Common myeloid progenitor, CD34-positive (primary cell): ENCODE results near the gene MYO3B.
"Not testable (repeated sequence)": the region's sequence is repeated elsewhere in the genome, so short reads cannot be mapped to it uniquely, and the experiment has no call there.

Source experiments
- CTCF ChIA-PET: fragments of 350-600 bp; sonication (Branson Sonifier 250); formaldehyde crosslinking; loops from one replicate; lab custom pipeline; 2021; ENCODE audit warnings: antibody characterized with exemption; lab: Charles Lee
- POLR2A ChIA-PET: fragments of 350-600 bp; sonication (Branson Sonifier 250); formaldehyde crosslinking; loops from one replicate; lab custom pipeline; 2021; ENCODE audit warnings: antibody characterized with exemption; lab: Charles Lee
- DNase-seq, 3 donors: peaks; one replicate each; pipeline versions ENCODE4 v3.0.0 to v3.0.0-alpha.2; 2013
- H3K27ac ChIP-seq, 2 experiments: 1 replicate in 1 of 2; 2 replicates in 1 of 2; pipeline ENCODE4 v1.7.0; 2013; ENCODE audit warnings: inconsistent platforms in 2 of 2, low read length in 2 of 2, mild to moderate bottlenecking in 2 of 2, low read depth in 1 of 2, moderate library complexity in 1 of 2; ENCODE audit not compliant: severe bottlenecking in 2 of 2, insufficient read depth in 1 of 2, poor library complexity in 1 of 2
- H3K27me3 ChIP-seq, 5 experiments: replicated peaks in 2 of 5; 1 replicate in 3 of 5; 2 replicates in 2 of 5; pipeline versions ENCODE4 v1.6.1 to v1.7.0; 2013; ENCODE audit warnings: low read length in 4 of 5, mild to moderate bottlenecking in 2 of 5, moderate library complexity in 2 of 5, inconsistent platforms in 1 of 5; ENCODE audit not compliant: insufficient read depth in 5 of 5, control insufficient read depth in 4 of 5
- H3K36me3 ChIP-seq, 4 experiments: 1 replicate in 2 of 4; 2 replicates in 2 of 4; pipeline versions ENCODE4 v1.6.1 to v1.7.0; 2013; ENCODE audit warnings: low read length in 3 of 4, control low read depth in 1 of 4, mild to moderate bottlenecking in 1 of 4; ENCODE audit not compliant: control insufficient read depth in 4 of 4, insufficient read depth in 4 of 4
- H3K4me1 ChIP-seq, 4 experiments: 1 replicate in 3 of 4; 2 replicates in 1 of 4; pipeline versions ENCODE4 v1.6.1 to v1.7.1; 2013; ENCODE audit warnings: low read length in 3 of 4, mild to moderate bottlenecking in 3 of 4, control low read depth in 1 of 4, inconsistent platforms in 1 of 4, moderate library complexity in 1 of 4; ENCODE audit not compliant: control insufficient read depth in 4 of 4, insufficient read depth in 4 of 4; ENCODE audit errors: control extremely low read depth in 1 of 4
- H3K4me3 ChIP-seq, 7 experiments: 1 replicate in 4 of 7; 2 replicates in 3 of 7; pipeline versions ENCODE4 v1.5.1 to v1.7.0; 2013; ENCODE audit warnings: mild to moderate bottlenecking in 7 of 7, low read length in 6 of 7, moderate library complexity in 6 of 7, inconsistent platforms in 2 of 7, low read depth in 2 of 7, control low read depth in 1 of 7; ENCODE audit not compliant: insufficient read depth in 4 of 7, control insufficient read depth in 1 of 7; ENCODE audit errors: extremely low read depth in 1 of 7
- H3K9me3 ChIP-seq, 5 experiments: 1 replicate in 4 of 5; 2 replicates in 1 of 5; pipeline versions ENCODE4 v1.6.1 to v1.7.1; 2013; ENCODE audit warnings: low read length in 4 of 5, mild to moderate bottlenecking in 2 of 5, inconsistent platforms in 1 of 5, low read depth in 1 of 5, moderate library complexity in 1 of 5; ENCODE audit not compliant: control insufficient read depth in 4 of 5, insufficient read depth in 2 of 5; ENCODE audit errors: control extremely low read depth in 1 of 5
- WGBS: methylation state at CpG from one replicate; pipeline ENCODE4 v1.1.5; 2013; ENCODE audit not compliant: insufficient coverage; 5-methylcytosine and 5-hydroxymethylcytosine counted together

The MYO3B gene

DNA sequence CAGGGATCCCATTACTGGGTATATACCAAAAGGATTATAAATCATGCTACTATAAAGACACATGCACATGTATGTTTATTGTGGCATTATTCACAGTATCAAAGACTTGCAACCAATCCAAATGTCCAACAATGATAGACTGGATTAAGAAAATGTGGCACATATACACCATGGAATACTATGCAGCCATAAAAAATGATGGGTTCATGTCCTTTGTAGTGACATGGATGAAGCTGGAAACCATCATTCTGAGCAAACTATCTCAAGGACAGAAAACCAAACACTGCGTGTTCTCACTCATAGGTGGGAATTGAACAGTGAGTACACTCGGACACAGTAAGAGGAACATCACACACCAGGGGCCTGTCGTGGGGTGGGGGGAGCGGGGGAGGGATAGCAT is 457.1 kb downstream of the MYO3B start:
- H3K9me3 ChIP-seq, H3K27me3 ChIP-seq, H3K27ac ChIP-seq, POLR2A ChIA-PET, H3K4me1 ChIP-seq, DNase-seq, H3K4me3 ChIP-seq, CTCF ChIA-PET, H3K36me3 ChIP-seq: not testable (repeated sequence)
- WGBS = no CpG with 5 or more reads among the region's 4 CpGs

DNA sequence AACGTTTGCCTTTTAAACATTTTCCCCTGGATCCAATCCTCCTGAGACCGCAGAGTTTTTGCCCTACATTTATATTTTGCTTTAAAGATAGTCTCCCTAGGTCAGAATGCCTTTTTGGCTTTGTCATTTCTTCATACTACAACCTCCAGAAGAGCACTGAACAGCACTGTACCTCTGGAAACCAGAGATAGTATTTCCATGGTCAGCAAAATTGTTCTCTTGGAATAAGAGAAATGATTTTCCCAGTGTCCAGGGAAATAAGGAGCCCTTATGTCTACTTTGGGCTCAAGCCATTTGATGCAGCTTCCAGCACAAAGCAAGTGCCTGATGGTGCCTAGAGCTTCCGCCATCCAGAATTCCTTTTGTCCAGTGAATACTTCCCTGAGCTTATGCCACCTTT is 461.7 kb downstream of the MYO3B start:
- H3K27me3 ChIP-seq = peaks cover 0 to 4% (median 0%) of the 10 kb centered on the region in 5 experiments
- WGBS = 100% methylated on average over 2 of the region's 3 CpGs
- POLR2A ChIA-PET = no interaction called here
- no peak overlapping the region for H3K4me3 ChIP-seq
- no peaks in the 10 kb centered on the region for H3K4me1 ChIP-seq
- no peaks in the 10 kb centered on the region for H3K9me3 ChIP-seq
- no peaks in the 10 kb centered on the region for H3K36me3 ChIP-seq
- CTCF ChIA-PET = no interaction called here
- DNase-seq = no peak
- H3K27ac ChIP-seq = no peak overlapping the region

DNA sequence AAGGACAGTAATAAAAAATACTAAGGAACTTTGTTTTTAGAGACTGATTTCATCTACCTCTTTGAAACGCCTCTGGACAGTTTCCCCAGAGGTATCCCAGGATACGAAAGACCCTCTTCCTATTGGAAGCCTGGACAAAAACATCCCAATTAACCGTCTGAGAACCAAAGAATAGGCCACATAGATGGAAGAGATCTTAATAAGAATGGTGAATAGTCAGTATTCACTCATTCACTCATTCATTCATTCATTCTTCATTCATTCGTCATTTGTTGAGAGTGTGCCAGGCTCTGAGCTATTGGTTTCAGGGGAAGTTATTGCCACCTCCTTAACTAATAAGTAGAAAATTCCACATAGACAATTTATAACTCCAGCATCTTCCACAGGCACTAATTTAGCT is 464.0 kb downstream of the MYO3B start:
- H3K27me3 ChIP-seq = peaks cover 0 to 4% (median 0%) of the 10 kb centered on the region in 5 experiments
- H3K4me1 ChIP-seq = no peaks in the 10 kb centered on the region
- no peak overlapping the region for H3K4me3 ChIP-seq
- H3K27ac ChIP-seq = no peak overlapping the region
- 90% methylated on average over 2 of the region's 4 CpGs for WGBS
- no peaks in the 10 kb centered on the region for H3K9me3 ChIP-seq
- CTCF ChIA-PET = no interaction called here
- POLR2A ChIA-PET = no interaction called here
- DNase-seq = no peak
- no peaks in the 10 kb centered on the region for H3K36me3 ChIP-seq

DNA sequence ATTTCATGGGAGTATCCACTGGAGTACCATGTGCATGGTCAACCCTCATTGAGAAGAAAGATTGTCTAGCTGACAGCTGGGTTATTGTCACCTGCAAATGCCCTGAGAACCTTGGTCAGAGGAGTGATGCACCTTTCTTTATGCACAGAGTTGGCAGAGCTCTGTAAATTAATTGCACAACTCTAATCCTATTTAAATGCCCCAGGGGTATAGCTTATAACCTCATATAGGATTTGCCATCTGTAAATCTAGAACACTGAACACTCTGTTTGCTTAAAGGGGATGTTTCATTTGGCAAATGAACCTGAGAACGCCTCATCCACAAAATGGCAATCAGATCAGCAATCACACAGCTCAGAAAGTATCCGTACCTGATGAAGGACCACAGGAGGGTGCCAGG is 465.4 kb downstream of the MYO3B start:
- Histone ChIP-seq H3K27me3 (peaks cover 0 to 4% (median 0%) of the 10 kb centered on the region in 5 experiments), H3K9me3 (no peaks in the 10 kb centered on the region), H3K4me1 (no peaks in the 10 kb centered on the region), H3K4me3 (no peak overlapping the region), H3K36me3 (no peaks in the 10 kb centered on the region), H3K27ac (no peak overlapping the region)
- no peak for DNase-seq
- WGBS = 100% methylated on average over 2 of the region's 2 CpGs
- ChIA-PET POLR2A (no interaction called here), CTCF (interaction anchor here (1.0 to 1.2 kb wide), 2 partner anchors 10 to 36 kb away, joined by 3 read pairs; no protein-coding TSS in a partner anchor)

DNA sequence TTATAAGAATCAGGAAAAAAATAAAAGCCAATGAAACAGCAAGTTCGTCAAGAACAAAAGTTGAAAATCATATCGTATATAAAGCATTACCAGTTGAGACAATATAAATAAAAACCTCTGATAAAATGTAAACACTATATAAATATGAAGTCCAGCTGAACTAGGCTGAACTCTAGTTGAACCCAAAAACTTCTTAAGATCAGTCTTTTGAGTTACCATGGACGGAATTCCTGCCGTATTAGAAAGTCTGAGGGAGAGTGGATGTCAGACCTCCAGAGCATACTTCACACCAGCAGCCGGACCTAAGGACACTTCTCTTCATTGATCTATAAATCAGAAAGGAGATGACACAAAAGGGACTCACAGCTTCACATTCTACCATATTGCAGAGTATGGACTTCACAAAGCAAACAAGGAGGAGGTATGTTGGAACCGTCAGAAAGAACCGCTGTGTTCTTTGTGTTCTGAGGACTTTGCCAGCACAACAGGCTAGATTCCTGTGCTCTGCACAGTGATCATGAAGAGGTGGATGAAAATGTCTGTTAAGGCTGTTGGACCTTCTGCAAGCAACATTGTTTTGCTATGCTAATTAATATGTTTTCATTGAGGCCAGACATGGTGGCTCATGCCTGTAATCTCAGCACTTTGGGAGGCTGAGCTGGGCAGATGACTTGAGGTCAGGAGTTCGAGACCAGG is 469.9 kb downstream of the MYO3B start:
- Histone ChIP-seq H3K27me3 (peaks cover 0 to 2% (median 0%) of the 10 kb centered on the region in 5 experiments), H3K9me3 (no peaks in the 10 kb centered on the region), H3K4me3 (no peak overlapping the region), H3K4me1 (no peaks in the 10 kb centered on the region), H3K36me3 (no peaks in the 10 kb centered on the region), H3K27ac (no peak overlapping the region)
- ChIA-PET POLR2A (no interaction called here), CTCF (no interaction called here)
- WGBS = 89% methylated on average over 3 of the region's 8 CpGs
- DNase-seq = no peak

DNA sequence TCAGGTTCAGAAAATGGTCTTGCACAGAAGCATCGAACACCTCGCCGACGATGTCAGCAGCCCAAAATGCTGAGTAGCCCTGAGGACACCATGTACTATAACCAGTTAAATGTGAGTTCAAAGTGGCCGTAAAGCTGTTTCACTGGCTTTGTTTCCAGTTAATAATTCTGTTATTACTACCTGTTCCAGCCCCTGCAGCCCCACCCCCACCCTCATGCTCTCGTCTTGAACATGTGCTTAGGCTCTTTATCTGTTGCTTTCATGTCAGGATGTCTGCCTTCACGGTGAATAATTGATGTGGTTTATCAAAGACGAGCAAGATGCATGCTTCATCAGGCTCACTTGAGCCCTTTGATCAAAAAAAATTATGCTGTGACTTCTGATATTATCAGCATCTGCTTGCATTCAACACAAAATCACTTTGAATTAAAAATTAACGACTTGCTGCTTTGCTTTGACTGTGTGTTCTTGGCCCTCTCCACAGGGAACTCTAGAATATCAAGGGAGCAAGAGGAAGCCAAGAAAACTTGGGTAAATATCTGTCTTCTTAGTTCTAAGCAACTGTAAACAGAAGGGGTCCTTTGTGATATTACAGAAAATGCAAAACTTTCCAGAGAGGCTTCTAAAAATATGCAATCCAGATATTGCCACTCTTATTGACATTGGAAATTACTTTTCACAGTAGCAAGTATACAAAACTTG is 473.8 kb downstream of the MYO3B start:
- H3K4me1 ChIP-seq = no peaks in the 10 kb centered on the region
- DNase-seq = no peak
- WGBS = 99% methylated on average over 5 of the region's 9 CpGs
- no peaks in the 10 kb centered on the region for H3K27me3 ChIP-seq
- no peaks in the 10 kb centered on the region for H3K9me3 ChIP-seq
- ChIA-PET CTCF (no interaction called here), POLR2A (no interaction called here)
- no peaks in the 10 kb centered on the region for H3K36me3 ChIP-seq
- H3K27ac ChIP-seq = no peak overlapping the region
- no peak overlapping the region for H3K4me3 ChIP-seq

DNA sequence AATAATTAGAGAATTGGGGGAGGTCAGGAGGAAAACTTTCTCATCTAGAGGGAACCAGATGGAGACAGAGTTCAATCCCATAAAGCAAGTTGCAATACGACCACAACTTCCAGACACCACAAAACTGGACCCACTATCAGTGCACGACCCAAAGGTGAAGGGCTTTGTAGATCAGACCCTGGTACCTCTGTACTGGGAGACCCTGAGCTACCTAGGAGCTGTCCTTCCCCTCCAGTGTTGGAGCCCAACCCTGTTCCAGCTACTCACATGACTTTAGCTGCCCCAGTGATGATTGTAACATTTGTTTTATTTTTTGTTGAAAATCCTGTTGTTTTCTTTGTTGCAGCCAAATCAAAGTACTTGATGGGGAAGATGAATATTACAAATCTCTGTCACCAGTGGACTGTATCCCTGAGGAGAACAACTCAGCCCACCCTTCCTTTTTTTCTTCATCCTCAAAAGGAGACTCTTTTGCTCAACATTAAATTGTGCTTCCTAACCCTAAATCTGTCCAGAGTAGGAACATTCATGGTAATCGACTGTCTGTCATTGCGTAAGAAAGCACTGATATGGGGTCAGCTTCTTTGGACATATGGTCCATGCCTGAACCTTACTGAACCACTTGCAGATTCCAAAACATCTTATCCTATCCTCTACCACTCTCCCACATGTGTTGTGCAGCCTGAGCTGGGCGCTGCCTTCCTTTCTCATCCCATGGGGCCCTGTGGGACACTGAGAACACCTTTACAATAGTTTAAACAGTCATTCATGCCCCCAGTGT is 474.9 kb downstream of the MYO3B start:
- no peaks in the 10 kb centered on the region for H3K9me3 ChIP-seq
- POLR2A ChIA-PET = no interaction called here
- CTCF ChIA-PET = no interaction called here
- H3K27me3 ChIP-seq = no peaks in the 10 kb centered on the region
- no peaks in the 10 kb centered on the region for H3K4me1 ChIP-seq
- no peak for DNase-seq
- no peak overlapping the region for H3K4me3 ChIP-seq
- H3K27ac ChIP-seq = no peak overlapping the region
- H3K36me3 ChIP-seq = no peaks in the 10 kb centered on the region
- 100% methylated on average over 4 of the region's 5 CpGs for WGBS
